Measurements from ENCODE around the gene HMMR. TPM values are rescaled to one million over a fixed set of nuclear protein-coding genes. Genes with fewer than 3 reads are reported as not detected.

HMMR gene
- total and polyA plus RNA-seq, 2 of the 4 experiments (the other 2 are of a cell fraction), result 13.0 to 24.6 TPM

- H3K36me3 ChIP-seq (ENCODE audit: control insufficient read depth, insufficient read depth, low read length), result no peaks in the 10 kb centered on the region
- no peak overlapping the region for H3K4me3 ChIP-seq (ENCODE audit: insufficient read depth, low read depth, low read length)
- H2AK9ac ChIP-seq (replicated peaks; ENCODE audit: low read depth, low read length, poor library complexity), result no peak overlapping the region
- DNase-seq (no peak), ATAC-seq (ENCODE audit: low read depth) (no peak)
- no peak overlapping the region for H3K4me2 ChIP-seq (ENCODE audit: low read depth, low read length)
- 0 out of 2 replicates have a peak, but pooled peaks cover 5% of the 10 kb centered on the region for H4K20me1 ChIP-seq (ENCODE audit: insufficient read depth, low read length)
- H3K9ac ChIP-seq (ENCODE audit: low read depth, low read length), result no peak overlapping the region
- H3K27me3 ChIP-seq (ENCODE audit: control insufficient read depth, insufficient read depth, low read length), result no peaks in the 10 kb centered on the region
- BruUV-seq (replicated peaks), result no TSS peak
- no peaks in the 10 kb centered on the region for H3K9me3 ChIP-seq (ENCODE audit: control insufficient read depth, insufficient read depth, low read length)
- H3K9me1 ChIP-seq (ENCODE audit: insufficient read depth, low read length), result no peaks in the 10 kb centered on the region
- H4K8ac ChIP-seq (ENCODE audit: low read depth in 2 of 2, low read length in 2 of 2), result no peak overlapping the region
- no peak overlapping the region for H2AFZ ChIP-seq (replicated peaks; ENCODE audit: low read length, poor library complexity)
- H2BK15ac ChIP-seq (ENCODE audit: low read depth, low read length), result no peak overlapping the region
- H2AK5ac ChIP-seq (ENCODE audit: low read depth, low read length), result no peak overlapping the region
- H4K5ac ChIP-seq (ENCODE audit: low read depth, low read length), result no peak overlapping the region
- no peaks in the 10 kb centered on the region for H3K4me1 ChIP-seq (ENCODE audit: control insufficient read depth, insufficient read depth, low read length)
- no peak overlapping the region for H3K23ac ChIP-seq (ENCODE audit: low read depth, low read length)
- ChIA-PET POLR2A (ENCODE audit: unreplicated experiment) (no interaction called here), CTCF (no interaction called here)
- H2BK120ac ChIP-seq (ENCODE audit: low read depth, low read length), result no peak overlapping the region
- intact Hi-C loops (cut with micrococcal nuclease), result no loop called here
- no peak overlapping the region for H3K14ac ChIP-seq (replicated peaks; ENCODE audit: low read depth, low read length)
- no peak overlapping the region for H3K27ac ChIP-seq (ENCODE audit: insufficient read depth, low read length)
- no peak for TF ChIP-seq MAZ (IDR thresholded peaks at IDR 0.05; ENCODE audit: borderline replicate concordance, low read depth, low read length)
- no peak for TF ChIP-seq RCOR1 (IDR thresholded peaks at IDR 0.05; ENCODE audit: insufficient replicate concordance, low read length)
- no peak for TF ChIP-seq USF2 (IDR thresholded peaks at IDR 0.05; ENCODE audit: low read depth, low read length)
- no peak for TF ChIP-seq FOS (IDR thresholded peaks at IDR 0.05; ENCODE audit: low read depth, low read length)
- TF ChIP-seq RFX5 (IDR thresholded peaks at IDR 0.05; ENCODE audit: low read depth, low read length), result no peak
- no peak for TF ChIP-seq MAFK (IDR thresholded peaks at IDR 0.05; ENCODE audit: low read depth, low read length)
- TF ChIP-seq BHLHE40 (IDR thresholded peaks at IDR 0.05; ENCODE audit: low read depth, low read length), result no peak
- no peak for TF ChIP-seq CEBPB (IDR thresholded peaks at IDR 0.05; ENCODE audit: low read depth, low read length)
- TF ChIP-seq NFE2L2 (IDR thresholded peaks at IDR 0.05; ENCODE audit: low read depth, low read length), result no peak
- TF ChIP-seq ELK1 (IDR thresholded peaks at IDR 0.05; ENCODE audit: borderline replicate concordance, low read depth, low read length), result no peak
- no peak for TF ChIP-seq POLR2A (IDR thresholded peaks at IDR 0.05; ENCODE audit: low read depth, low read length)
- TF ChIP-seq, protein P1, sequence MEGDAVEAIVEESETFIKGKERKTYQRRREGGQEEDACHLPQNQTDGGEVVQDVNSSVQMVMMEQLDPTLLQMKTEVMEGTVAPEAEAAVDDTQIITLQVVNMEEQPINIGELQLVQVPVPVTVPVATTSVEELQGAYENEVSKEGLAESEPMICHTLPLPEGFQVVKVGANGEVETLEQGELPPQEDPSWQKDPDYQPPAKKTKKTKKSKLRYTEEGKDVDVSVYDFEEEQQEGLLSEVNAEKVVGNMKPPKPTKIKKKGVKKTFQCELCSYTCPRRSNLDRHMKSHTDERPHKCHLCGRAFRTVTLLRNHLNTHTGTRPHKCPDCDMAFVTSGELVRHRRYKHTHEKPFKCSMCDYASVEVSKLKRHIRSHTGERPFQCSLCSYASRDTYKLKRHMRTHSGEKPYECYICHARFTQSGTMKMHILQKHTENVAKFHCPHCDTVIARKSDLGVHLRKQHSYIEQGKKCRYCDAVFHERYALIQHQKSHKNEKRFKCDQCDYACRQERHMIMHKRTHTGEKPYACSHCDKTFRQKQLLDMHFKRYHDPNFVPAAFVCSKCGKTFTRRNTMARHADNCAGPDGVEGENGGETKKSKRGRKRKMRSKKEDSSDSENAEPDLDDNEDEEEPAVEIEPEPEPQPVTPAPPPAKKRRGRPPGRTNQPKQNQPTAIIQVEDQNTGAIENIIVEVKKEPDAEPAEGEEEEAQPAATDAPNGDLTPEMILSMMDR (conservative IDR thresholded peaks at IDR 0.05; ENCODE audit: low read depth, low read length), result no peak
- H2BK5ac ChIP-seq (ENCODE audit: low read depth, low read length, poor library complexity, severe bottlenecking), result peak overlapping the region; percentile 33
- dilution Hi-C loops (cut with HindIII; ENCODE audit: low sequenced_read_pairs, unreplicated experiment), result no loop called here
- H4K91ac ChIP-seq (ENCODE audit: insufficient read depth, low read depth, low read length), result no peak overlapping the region
- in situ Hi-C loops (cut with MboI; ENCODE audit: low sequenced_read_pairs), result no loop called here
- H2BK20ac ChIP-seq (ENCODE audit: low read depth, low read length), result no peak overlapping the region
- H3K4ac ChIP-seq (ENCODE audit: low read depth, low read length), result no peak overlapping the region
- no peak overlapping the region for H3K56ac ChIP-seq (ENCODE audit: extremely low read depth, insufficient read depth, low read length)
- H3K79me1 ChIP-seq (ENCODE audit: low read depth in 1 of 2, low read length in 2 of 2), result 0 out of 4 replicates have a peak, but pooled peaks cover 0 to 8% of the 10 kb centered on the region in 2 experiments
- H3K18ac ChIP-seq (ENCODE audit: low read depth, low read length), result no peak overlapping the region
- WGBS, 2 experiments (ENCODE audit: extremely low coverage in 2 of 2, insufficient read length in 1 of 2), result no CpG with 5 or more reads among the region's 5 CpGs
These were observed 27.2 kb upstream of the HMMR start for GRCh38 chr5:163433271-163433670.

Data from IMR-90 (cell line).